Measurements from ENCODE around the gene NPDC1. TPM values are rescaled to one million over a fixed set of nuclear protein-coding genes. Genes with fewer than 3 reads are reported as not detected.
A peak's percentile ranks its signal among the peaks of the same experiment; 100 is the strongest.

NPDC1 gene
- total and polyA plus RNA-seq, 2 of the 8 experiments (the other 6 are each of a cell fraction or from before 2014, with no cell fraction given), result 26.2 to 44.1 TPM

GRCh38 chr9:137052998-137053943 lies 7.3 kb upstream of the NPDC1 start:
- H3K4me3 ChIP-seq (ENCODE audit: extremely low read depth in 1 of 4, insufficient read depth in 2 of 4, low read depth in 3 of 4, low read length in 4 of 4), result peak overlapping the region; percentile 18 to 65 (median 31); a peak in 5 of 8 replicates
- POLR2A ChIA-PET (ENCODE audit: partially characterized antibody), result interaction anchor here (0.6 to 1.5 kb wide), 7 partner anchors 7 to 326 kb away, joined by 3 to 4 read pairs (median 3); partner anchors contain the start of gene TUBB4B
- WGBS, 2 experiments (ENCODE audit: extremely low coverage in 1 of 2, insufficient coverage in 1 of 2, insufficient read length in 1 of 2, insufficient replicate concordance in 2 of 2, low coverage in 1 of 2, low lambda C conversion rate in 2 of 2, missing lambda C conversion rate in 1 of 2), result 38% methylated on average over 23 of the region's 71 CpGs; no CpG with 5 or more reads in 1 of the 2 experiments

More at GRCh38 chr9:137052998-137053943, 7.3 kb upstream of the NPDC1 start:
- Histone ChIP-seq H2BK5ac (ENCODE audit: low read depth, low read length) (no peak overlapping the region), H2AK5ac (ENCODE audit: low read depth, low read length) (no peak overlapping the region), H3K36me3 (ENCODE audit: control insufficient read depth in 2 of 4, insufficient read depth in 4 of 4, low read length in 3 of 4) (no peaks in the 10 kb centered on the region), H4K20me1 (replicated peaks in 1 of 2; ENCODE audit: control insufficient read depth in 1 of 2, insufficient read depth in 2 of 2, low read length in 2 of 2) (peaks cover 1 to 9% of the 10 kb centered on the region in 2 experiments), H3K79me1 (ENCODE audit: low read depth, low read length) (no peaks in the 10 kb centered on the region), H3K4me1 (replicated peaks in 1 of 4; ENCODE audit: control insufficient read depth in 3 of 4, insufficient read depth in 4 of 4, low read length in 3 of 4) (peaks cover 0 to 23% (median 14%) of the 10 kb centered on the region in 4 experiments; a peak in 5 of 7 replicates), H3K23me2 (ENCODE audit: low read depth, low read length) (peaks cover 10% of the 10 kb centered on the region; the same call in 1 of the 2 replicates), H3K56ac (replicated peaks; ENCODE audit: insufficient read length, low read depth, low read length) (no peak overlapping the region), H2BK15ac (ENCODE audit: low read length) (no peak overlapping the region), H3K79me2 (ENCODE audit: control insufficient read depth in 1 of 2, insufficient read depth in 2 of 2, low read length in 2 of 2) (no peaks in the 10 kb centered on the region), H4K91ac (replicated peaks; ENCODE audit: insufficient read length, low read length) (no peak overlapping the region), H3K4me2 (ENCODE audit: insufficient read depth in 1 of 2, low read depth in 2 of 2, low read length in 2 of 2) (peak overlapping the region; percentile 62 to 65), H2AFZ (ENCODE audit: low read length) (no peak overlapping the region), H3K4ac (replicated peaks; ENCODE audit: insufficient read length, low read depth, low read length) (no peak overlapping the region), H3K9ac (replicated peaks in 1 of 4; ENCODE audit: extremely low read depth in 1 of 4, low read depth in 3 of 4, low read length in 3 of 4) (no peak overlapping the region), H2BK12ac (ENCODE audit: low read depth, low read length) (no peak overlapping the region), H3K18ac (ENCODE audit: extremely low read depth, low read length) (peak overlapping the region; percentile 19; the same call in 1 of the 2 replicates), H4K5ac (ENCODE audit: insufficient read length, low read depth, low read length) (no peak overlapping the region), H2BK120ac (replicated peaks; ENCODE audit: low read depth, low read length) (no peak overlapping the region), H2BK20ac (ENCODE audit: low read length) (no peak overlapping the region), H3K27ac (ENCODE audit: low read depth, low read length) (no peak overlapping the region), H3K14ac (ENCODE audit: insufficient read length) (no peak overlapping the region), H3K27me3 (replicated peaks in 1 of 4; ENCODE audit: control insufficient read depth in 3 of 4, extremely low read depth in 1 of 4, insufficient read depth in 3 of 4, low read length in 3 of 4) (peaks cover 19 to 67% (median 54%) of the 10 kb centered on the region in 4 experiments), H3K23ac (ENCODE audit: insufficient read length) (no peak overlapping the region), H3K9me3 (ENCODE audit: insufficient read depth in 2 of 2, low read depth in 1 of 2, low read length in 1 of 2) (no peaks in the 10 kb centered on the region), H4K8ac (ENCODE audit: extremely low read depth, insufficient read depth, low read length) (peak overlapping the region; percentile 25; the same call in 1 of the 2 replicates)
- DNase-seq (ENCODE audit: low read depth in 1 of 2, low spot score in 2 of 2) (no peak), FAIRE-seq (no peak)
- TF ChIP-seq, protein P1, sequence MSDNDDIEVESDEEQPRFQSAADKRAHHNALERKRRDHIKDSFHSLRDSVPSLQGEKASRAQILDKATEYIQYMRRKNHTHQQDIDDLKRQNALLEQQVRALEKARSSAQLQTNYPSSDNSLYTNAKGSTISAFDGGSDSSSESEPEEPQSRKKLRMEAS (IDR thresholded peaks at IDR 0.05), result peak; percentile 73; the same call in 1 of the 2 replicates
- no peak for TF ChIP-seq EGR1 (IDR thresholded peaks at IDR 0.05; ENCODE audit: borderline replicate concordance, low read depth, low read length)
- TF ChIP-seq RXRA (IDR thresholded peaks at IDR 0.05; ENCODE audit: insufficient read depth, low read depth, low read length), result no peak
- TF ChIP-seq EZH2 (IDR thresholded peaks at IDR 0.05; ENCODE audit: low read depth, low read length, severe bottlenecking), result peak; percentile 73
- TF ChIP-seq CHD1 (IDR thresholded peaks at IDR 0.05; ENCODE audit: low read depth, low read length), result no peak
- TF ChIP-seq, protein P2, sequence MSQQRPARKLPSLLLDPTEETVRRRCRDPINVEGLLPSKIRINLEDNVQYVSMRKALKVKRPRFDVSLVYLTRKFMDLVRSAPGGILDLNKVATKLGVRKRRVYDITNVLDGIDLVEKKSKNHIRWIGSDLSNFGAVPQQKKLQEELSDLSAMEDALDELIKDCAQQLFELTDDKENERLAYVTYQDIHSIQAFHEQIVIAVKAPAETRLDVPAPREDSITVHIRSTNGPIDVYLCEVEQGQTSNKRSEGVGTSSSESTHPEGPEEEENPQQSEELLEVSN (IDR thresholded peaks at IDR 0.05), result peak; percentile 44; the same call in 1 of the 2 replicates
- CTCF ChIA-PET (ENCODE audit: partially characterized antibody), result interaction anchor here (0.7 to 8.6 kb wide), 11 partner anchors 11 to 189 kb away, joined by 3 to 291 read pairs (median 5); partner anchors contain the start of genes ABCA2 and SAPCD2
